ENCODE data around the gene DRD3. TPM values are rescaled to one million over a fixed set of nuclear protein-coding genes. Genes with fewer than 3 reads are reported as not detected.

The DRD3 gene
- total RNA-seq, 1 donor from 2014 or later: not detected

DNA sequence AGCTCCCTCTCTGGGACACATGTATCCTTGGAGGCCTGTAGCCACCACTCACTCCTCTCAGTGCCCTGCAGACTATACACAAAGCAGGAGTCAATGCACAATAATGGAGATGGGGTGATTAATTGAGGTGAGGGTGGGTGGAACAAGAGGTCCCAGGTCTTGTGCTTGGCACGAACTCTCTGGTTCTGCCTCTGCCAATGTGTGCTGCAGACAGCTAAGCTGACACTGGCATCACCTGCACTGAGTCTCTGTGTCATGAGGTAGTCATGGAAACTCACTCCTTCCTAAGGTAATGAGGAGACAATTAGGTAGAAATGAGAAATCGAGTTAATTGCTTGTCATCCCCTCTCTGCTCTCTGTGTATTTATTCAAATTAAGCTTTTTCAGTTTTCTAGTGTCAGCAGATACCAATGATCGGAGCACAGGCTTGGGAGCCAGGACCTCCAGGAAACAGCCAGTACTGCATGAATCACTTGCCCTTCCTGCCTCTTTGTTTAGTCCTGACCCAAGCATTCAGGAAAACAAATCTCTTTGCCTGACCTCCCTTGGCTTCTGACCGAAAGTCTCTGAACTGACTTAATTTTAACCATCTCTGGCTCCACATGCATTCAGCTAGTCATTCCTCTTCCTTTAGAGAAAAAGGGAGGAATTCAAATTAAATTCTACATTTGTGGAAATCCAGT is 56.7 kb downstream of the DRD3 start:
- DNase-seq (ENCODE audit: low spot score) (no peak), ATAC-seq (peak; percentile 77)

DNA sequence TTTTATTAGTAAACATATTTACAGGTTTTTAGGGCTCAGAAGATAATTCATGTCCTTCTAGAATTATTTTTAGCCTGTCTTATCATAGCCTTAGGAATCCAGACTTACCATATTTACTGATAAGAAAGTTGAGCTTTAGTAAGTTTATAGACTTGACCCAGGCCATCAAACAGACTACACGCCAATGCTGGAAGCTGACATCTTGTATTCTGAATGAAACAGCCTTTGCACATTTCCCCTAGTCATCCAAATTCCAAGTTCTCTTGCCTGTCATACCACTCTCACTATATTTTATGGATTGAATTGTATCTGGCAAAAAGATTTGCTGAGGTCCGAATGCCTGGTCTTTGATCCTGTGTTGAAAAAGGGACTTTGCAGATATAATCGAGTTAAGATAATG is 58.6 kb downstream of the DRD3 start:
- DNase-seq (ENCODE audit: low spot score): no peak
- no peak for ATAC-seq

DNA sequence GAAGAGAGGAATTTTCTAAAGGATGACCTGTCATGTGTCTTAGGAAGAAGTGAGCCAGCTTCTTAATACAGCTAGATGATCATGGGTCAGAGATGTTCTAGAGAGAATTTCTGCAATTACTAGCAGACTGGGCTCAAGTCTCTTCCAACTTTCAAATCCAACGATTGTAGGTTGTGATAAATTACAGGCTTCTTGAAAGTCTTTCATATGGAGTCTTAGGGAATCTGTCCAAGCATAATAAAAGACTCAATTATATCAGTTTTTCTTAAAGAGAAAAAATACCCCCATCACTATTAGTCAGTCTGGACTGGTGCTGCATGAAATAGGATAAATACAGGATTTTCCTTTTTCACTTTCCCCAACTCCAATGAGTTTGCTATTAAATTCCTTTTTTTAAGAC is 59.1 kb downstream of the DRD3 start:
- no peak for DNase-seq (ENCODE audit: low spot score)
- ATAC-seq: no peak

DNA sequence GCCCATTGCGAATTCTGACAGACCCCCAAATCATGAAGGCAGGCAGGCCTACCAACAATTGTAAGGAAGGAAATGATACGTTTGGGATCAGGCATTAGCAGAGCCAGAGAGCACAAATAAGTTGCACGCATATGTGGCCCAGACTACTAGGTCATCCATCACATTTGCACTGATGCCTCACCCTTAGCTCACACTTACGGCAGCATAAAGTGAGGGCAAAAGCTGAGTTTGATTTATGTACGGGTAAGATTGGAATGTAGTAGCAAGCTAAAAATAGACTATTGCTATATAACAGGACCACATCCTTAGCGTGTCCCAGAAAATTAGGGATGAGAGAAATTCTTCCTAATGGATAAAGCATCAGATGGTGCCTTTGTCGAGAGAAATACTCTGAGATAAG is 63.7 kb downstream of the DRD3 start:
- no peak for ATAC-seq
- no peak for DNase-seq (ENCODE audit: low spot score)

DNA sequence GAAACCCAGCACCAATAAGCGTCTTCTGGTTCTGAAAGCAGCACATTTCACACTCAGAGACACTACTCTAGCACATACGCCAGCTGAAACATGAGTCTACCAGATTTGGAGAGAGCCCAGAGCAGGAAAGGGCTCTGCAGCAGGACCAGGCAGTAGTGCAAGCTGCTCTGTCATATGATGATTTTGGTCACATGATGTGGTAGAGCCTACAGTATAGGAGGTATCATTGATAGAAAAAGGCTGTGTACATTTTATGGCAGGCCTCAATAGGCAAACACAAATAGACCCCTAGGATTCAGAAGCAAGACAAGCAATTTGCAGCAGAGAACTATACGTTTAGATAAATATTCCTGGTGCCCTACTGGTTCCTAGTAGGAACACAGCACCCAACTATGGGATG is 64.1 kb downstream of the DRD3 start:
- ATAC-seq: no peak
- no peak for DNase-seq (ENCODE audit: low spot score)

DNA sequence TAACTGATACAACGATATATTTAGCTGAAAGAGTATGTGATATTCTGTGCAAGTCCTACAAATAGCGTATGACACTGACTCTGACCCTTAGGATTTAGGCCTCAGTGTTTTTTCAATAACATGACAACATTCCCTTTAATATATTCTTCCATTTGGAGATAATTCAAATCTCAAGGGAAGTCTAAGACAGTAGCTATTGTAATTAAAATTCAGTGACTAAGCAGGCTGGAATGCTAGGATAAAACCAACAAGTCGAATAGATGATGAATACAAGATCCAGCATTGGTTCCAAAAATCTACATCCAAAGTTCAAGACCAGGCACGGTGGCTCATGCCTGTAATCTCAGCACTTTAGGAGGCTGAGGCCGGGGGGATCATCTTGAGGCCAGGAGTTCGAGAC is 66.2 kb downstream of the DRD3 start:
- DNase-seq (ENCODE audit: low spot score) (no peak), ATAC-seq (no peak)

DNA sequence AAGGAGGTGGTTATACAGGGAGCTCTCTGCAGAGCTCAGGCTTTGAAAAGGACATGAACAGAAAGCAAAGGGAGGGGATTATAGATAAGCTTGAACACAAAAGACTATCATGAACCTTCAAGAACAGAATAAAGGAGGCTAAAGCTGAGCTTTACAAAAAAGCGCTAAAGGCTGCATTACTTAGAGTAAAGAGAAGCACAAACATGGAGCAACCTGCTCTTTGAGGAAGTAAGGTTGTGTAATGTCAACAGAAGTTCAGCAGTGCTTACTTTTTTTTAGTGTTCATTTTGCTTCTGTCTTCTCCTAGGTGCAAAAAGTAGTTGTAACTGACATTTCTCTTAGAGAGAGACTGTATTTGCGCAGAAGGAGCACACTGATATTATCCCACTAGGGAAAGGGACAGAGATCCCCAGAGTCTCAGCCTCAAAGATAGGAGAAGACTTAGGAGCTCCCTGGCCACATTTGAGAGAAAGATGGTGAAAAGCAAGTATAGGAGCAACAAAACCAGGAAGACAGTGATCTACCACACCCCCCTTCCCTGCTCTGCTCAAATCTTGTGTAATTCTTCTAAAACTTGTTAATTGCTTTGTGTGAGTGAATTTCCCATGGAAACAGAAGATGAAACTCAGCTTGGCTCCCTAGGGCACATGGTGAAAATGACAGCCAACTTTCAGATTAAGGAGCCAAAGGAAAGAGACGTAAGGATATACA is 67.6 kb downstream of the DRD3 start:
- DNase-seq (ENCODE audit: low spot score) (no peak), ATAC-seq (peak; percentile 34)

DNA sequence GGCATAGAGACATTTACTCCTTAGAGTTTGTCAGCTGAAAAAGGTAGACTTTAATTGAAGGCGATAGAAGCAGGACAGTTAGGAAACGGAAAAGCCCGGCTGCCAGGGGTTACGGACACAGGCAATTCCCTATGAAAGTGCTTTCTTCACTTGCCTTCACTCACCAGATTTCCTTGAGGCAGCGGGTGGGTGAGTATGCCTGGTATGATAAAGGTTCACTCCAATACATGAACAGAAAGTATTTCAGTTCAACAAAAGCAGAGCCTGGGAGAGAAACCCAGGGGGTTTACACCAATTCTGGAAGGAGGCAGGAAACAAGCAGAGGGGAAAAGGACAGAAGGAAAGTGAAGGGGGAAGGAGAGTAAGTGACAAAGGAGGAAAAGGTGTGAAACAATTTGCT is 68.4 kb downstream of the DRD3 start:
- DNase-seq (ENCODE audit: low spot score): no peak
- no peak for ATAC-seq

DNA sequence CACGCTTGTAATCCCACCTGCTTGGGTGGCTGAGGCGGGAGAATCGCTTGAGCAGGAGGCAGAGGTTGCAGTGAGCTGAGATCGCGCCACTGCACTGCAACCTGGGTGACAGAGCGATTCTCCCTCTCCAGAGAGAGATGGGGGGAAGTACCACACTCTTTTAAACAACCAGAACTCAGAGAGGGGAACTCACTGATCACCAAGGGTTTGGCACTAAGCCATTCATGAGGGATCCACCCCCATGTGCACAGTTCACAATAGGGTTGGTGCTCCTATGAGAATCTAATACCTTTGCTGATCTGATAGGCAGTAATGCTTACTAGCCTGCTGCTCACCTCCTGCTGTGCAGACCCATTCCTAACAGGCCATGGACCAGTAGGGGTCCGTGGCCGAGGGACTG is 70.7 kb downstream of the DRD3 start:
- ATAC-seq (no peak), DNase-seq (ENCODE audit: low spot score) (no peak)

DNA sequence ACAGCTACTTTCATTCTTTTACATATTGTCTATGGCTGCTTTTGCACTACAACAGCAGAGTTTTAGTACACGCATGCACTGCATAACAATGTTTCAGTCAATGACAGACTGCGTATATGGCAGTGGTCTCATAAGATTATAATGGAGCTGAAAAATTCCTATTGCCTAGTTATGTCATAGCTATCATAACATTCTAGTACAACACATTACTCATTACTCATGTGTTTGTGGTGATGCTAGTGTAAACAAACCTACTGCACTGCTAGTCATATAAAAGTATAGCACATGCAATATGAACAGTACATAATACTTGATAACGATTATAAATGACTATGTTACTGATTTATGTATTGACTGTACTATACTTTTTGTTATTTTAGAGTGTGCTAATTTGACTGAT is 74.4 kb downstream of the DRD3 start:
- no peak for ATAC-seq
- no peak for DNase-seq (ENCODE audit: low spot score)

DNA sequence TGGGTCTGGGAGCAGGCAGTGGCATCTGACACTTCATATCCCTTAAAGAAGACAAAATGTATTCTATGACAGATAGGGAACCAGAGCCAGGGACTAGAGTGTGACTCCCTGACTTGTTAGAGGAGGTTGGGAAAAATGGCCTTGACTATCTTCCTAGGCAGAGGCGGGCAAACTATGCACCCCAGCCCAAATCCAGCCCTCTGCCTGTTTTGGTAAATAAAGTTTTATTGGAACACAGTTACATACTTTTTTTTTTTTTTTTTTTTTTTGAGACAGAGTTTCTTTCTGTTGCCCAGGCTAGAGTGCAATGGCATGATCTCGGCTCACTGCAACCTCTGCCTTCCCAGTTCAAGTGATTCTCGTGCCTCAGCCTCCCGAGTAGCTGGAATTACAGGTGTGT is 75.0 kb downstream of the DRD3 start:
- ATAC-seq (no peak), DNase-seq (ENCODE audit: low spot score) (no peak)

DNA sequence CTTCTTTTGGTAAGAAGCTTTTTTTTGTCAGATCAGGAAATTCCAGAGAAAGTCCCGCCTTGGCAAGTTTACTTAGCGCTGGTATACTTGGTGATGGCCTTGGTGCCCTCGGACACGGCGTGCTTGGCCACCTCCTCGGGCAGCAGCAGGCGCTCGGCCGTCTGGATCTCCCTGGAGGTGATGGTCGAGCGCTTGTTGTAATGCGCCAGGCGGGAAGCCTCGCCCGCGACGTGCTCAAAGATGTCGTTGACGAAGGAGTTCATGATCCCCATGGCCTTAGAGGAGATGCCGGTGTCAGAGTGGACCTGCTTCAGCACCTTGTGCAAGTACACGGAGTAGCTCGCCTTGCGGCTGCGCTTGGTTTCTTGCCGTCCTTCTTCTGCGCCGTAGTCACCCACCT is 75.7 kb downstream of the DRD3 start:
- DNase-seq (ENCODE audit: low spot score) (no peak), ATAC-seq (no peak)

DNA sequence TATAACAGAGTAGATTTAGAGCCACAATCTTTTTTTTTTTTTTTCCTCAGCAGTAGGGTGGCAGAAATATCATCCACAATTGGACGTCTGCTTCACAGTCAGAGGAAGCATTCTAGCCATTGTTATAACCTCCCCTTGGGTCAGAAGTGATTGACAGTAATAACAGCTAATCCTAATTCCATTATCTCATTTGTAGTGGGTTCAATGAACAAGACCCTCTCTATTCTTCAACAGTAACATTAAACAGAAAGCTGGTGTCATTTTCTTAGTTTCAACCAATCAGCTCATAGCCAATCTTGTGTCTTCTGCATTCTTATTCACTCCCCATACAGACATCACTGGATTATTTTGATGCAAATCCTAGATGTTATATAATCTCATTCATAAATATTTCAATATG is 77.8 kb downstream of the DRD3 start:
- no peak for ATAC-seq
- no peak for DNase-seq (ENCODE audit: low spot score)

DNA sequence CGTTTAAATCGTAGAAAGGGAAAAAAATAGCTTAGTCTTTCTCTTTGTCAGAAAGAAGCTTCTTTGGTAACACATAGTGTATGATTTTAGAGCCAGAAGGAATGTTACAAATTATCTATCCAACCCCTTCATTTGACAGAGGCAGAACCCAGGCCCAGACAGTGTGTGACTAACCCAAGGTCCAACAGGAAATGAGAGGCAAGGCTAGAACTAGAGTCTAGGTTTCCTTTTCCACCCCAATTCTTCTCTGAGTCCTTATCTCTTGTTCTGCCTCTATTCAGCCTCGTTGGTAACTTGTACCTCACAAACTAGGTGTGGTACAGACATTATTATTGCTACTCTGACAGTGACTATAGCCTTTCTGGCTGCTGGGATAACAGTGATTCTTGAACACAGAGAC is 83.1 kb downstream of the DRD3 start:
- DNase-seq (ENCODE audit: low spot score) (no peak), ATAC-seq (no peak)

DNA sequence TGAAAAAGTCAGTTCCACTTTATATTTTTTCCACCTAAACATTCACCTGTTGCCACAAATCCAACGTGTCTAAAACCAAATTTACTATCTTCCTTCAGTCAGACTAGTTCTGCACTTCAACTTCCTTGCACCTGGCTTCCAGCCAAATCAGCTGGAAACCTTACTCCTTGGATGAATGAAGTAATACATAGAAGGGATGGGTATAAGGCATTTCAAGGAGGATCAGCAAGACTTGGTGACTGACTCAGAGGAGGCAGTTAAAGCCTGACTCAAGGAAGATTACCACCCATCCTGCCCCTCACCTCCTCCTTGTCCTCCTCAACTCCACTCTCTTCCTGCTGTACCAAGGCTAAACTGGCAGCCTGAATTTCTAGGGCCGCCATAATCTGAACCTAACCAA is 85.3 kb downstream of the DRD3 start:
- DNase-seq (ENCODE audit: low spot score) (no peak), ATAC-seq (no peak)

DNA sequence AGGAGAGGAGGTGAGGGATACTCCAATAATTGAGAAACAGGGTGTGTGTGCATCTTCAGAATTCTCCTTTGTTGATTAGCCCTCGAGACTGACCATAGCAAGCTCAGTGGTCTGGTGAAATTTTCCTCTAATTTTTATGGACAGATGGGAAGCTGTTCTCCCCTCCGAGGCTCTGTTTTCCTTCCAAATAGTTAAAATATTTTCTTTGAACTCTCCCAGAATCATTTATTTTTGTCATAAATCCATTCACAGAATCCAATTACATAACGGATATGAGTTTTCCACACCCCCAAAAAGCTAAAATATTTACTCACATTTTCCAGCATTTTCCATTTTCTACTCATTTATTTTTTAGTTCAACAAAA is 85.9 kb downstream of the DRD3 start:
- no peak for ATAC-seq
- no peak for DNase-seq (ENCODE audit: low spot score)

DNA sequence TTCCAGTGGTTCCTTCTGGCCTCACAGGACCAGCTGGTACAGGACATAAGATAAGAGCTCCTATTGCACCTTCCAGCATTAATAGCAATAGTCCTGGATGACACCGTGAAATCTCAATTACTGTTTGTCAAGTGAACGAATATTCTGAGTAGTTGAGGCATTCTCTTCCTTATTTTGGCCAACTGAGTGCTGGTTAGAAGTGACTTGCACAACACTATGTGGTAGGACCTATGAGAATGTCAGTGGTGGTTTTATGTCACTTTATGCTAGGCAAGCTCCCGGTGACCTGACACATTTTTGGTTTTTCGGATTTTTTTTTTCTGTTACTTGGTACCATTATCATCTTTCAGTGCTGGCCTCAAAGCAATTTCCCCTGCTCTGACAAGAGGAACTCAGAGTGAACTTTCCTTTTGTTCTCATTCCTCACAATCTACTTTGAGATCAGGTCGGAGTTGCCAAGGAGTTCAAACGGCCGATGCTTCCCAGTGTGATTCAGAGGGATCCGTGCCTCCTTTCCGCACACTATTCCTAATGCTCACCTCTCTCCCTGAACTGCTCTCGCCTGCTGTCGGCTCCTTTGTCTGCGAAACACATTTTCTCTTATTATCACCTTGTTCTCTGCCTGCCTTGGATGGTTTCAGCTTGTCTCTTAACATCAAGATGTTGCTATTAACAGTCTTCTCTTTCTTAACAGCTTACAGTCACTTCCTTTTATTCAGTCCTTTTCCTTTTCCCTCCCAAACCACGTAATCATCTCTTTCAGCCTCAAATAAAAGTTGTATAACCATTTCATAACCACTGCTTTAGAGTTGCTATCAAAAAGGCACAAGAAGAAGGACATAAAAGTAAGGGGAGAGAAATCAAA is 86.5 kb downstream of the DRD3 start:
- ATAC-seq (no peak), DNase-seq (ENCODE audit: low spot score) (no peak)

DNA sequence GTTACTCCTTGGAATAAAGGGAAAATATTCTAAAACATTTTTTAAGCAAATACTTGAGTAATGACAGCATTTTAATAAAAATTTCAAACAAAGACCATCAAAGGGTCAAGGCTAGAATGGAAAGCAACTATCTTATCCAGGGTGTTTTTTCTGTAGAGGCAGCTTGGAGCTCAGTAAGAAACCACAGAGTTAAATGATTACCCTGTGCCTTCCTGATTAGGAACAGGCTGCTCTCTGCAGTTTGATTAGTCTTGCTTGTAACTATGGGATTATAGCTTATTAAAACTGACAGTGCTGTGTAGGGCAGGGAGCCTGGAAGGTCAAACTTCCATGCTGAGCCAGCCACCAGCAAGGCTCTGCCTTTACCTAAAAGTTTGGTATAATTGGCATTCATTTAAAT is 89.2 kb downstream of the DRD3 start:
- no peak for ATAC-seq
- DNase-seq (ENCODE audit: low spot score): no peak

DNA sequence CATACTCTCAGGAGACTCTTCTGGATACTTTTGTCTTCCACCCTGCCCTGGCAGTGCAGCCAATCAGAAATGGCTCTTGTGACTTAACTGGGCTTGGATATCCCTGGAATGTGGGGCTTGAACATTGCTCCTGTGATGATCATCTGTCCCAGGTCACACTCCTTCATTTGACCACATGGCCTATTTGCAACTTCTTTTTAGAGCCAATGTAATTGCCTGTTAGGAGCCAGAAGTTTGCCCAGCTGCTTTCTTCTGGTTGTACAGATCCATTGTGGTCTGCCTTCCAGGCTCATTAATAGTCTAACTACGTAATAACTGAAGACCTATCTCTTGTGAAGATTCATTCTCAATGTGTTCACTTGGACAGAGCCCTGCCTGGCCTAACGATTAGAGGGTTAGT is 92.5 kb downstream of the DRD3 start:
- DNase-seq (ENCODE audit: low spot score): no peak
- no peak for ATAC-seq

DNA sequence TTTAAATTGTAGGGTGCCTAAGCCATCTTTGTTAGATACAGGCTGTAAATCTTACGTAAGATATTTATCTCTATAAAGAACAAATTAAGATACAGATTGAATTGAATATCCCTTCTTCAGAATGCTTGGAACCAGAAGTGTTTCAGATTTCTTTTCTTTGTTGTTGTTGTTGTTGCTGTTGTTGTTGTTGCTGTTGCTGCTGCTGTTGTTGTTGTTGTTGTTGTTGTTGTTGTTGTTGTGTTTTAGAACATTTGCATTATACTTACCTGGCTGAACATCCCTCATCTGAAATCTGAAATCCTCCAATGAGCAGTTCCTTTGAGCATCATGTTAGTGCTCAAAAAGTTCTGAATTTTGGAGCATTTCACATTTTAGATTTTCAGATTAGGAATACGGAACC is 95.7 kb downstream of the DRD3 start:
- DNase-seq (ENCODE audit: low spot score) (no peak), ATAC-seq (no peak)

DNA sequence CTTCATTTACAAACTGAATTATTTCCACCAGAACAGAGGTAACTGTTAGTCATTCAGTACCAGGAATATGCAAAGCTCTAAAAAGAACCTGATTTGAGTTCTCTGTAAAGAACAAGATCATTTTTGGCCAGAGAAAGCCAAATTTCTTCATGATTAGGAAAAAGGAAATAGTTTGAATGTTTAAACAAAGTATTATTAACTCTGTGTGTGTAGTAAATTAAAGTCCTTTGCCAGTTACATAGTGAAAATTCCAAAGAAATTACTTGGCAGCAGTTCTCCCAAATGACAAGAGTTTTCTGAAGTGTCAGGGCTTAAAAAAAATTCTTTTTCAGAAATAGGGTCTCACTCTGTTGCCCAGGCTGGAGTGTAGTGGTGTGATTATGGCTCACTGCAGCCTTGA is 97.8 kb downstream of the DRD3 start:
- DNase-seq (ENCODE audit: low spot score) (no peak), ATAC-seq (no peak)

DNA sequence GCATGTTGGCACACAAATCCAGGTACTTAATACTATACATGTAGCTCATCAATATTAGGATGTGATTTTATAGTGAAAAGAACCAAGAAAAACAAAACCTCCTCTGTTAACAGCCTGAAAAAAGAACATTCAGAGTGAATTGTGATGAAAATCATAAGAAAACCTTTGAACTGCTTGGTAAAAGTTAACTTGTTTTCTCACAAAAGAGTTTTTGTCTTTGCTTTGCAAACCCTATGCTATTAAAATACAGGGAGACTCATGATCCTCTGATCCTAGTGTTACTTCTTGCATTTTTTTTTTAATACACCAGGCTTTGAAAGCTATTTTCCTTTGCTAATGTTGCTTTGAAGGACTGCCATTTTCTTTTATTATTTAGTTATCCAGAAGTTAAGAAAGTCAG is 98.7 kb downstream of the DRD3 start:
- ATAC-seq (no peak), DNase-seq (ENCODE audit: low spot score) (no peak)
